Activated naive CD4-positive, alpha-beta T cell treated with anti-CD3 and anti-CD28 coated beads, Interleukin-2, amount 50 U/mL, for 72 hours (primary cell): ENCODE results near the gene C19orf18. TPM values are rescaled to one million over a fixed set of nuclear protein-coding genes. Genes with fewer than 3 reads are reported as not detected.
A peak's percentile ranks its signal among the peaks of the same experiment; 100 is the strongest.
"Not testable (repeated sequence)": the region's sequence is repeated elsewhere in the genome, so short reads cannot be mapped to it uniquely, and the experiment has no call there.

ENCODE experiments used
- ATAC-seq, 2 donors: fragments of 150-1000 bp; cut with Tn5 transposase; 2 replicates each; pipeline ENCODE4 v1.10.0; 2021; ENCODE audit warnings: mild to moderate bottlenecking in 2 of 2, moderate library complexity in 2 of 2
- DNase-seq, 2 donors: peaks; one replicate each; pipeline ENCODE4 v3.0.0; 2021 to 2022; ENCODE audit warnings: low spot score in 2 of 2
- H3K27ac Mint-ChIP-seq, 2 donors: one replicate each; pipeline ENCODE4 v1.8.0; 2022; ENCODE audit warnings: mild to moderate bottlenecking in 2 of 2, mixed read lengths in 2 of 2
- H3K36me3 Mint-ChIP-seq, 2 donors: one replicate each; pipeline ENCODE4 v1.8.0; 2022; ENCODE audit warnings: mixed read lengths in 2 of 2
- H3K9me3 Mint-ChIP-seq, 2 donors: one replicate each; pipeline ENCODE4 v1.8.0; 2022; ENCODE audit warnings: mixed read lengths in 2 of 2
- total RNA-seq, 2 donors: library from RNA; stranded (reverse); gene quantifications; one replicate each; pipeline ENCODE4 v1.2.3, GENCODE V29; 2022

The C19orf18 gene
- under 1 TPM in 1 of 2 donors, not detected in 1; 0.56 TPM for total RNA-seq

DNA sequence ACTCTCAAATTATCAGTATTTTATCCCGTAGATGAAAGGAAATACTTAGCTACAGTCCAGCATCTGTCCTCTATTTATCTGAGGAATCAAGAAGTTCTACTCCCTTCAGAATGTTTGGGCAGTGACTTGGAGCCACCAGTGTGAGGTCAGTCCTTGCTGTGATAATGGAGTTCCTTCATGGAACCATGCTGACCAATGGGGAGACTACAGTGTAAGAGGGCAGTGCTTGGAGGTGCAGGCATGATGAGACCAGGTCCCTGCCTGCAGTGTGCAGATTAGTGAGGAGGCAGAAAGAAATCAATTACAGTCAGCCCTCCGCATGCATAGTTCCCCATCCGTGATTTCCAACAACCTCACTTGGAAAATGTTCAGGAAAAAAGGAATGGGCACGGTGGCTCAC is at the start of gene C19orf18:
Gene C19orf18 (minus strand): TSS at position 101 of the 400 bp plus-strand sequence. CDS start 102 bp downstream, outside the sequence.
- Mint-ChIP-seq H3K36me3 (peaks cover 83 to 88% of the 10 kb centered on the region in 2 donors), H3K27ac (no peak within 1 kb of the TSS), H3K9me3 (peaks cover 63% of the 10 kb centered on the region in 2 donors)
- no peak for ATAC-seq
- DNase-seq: no peak

DNA sequence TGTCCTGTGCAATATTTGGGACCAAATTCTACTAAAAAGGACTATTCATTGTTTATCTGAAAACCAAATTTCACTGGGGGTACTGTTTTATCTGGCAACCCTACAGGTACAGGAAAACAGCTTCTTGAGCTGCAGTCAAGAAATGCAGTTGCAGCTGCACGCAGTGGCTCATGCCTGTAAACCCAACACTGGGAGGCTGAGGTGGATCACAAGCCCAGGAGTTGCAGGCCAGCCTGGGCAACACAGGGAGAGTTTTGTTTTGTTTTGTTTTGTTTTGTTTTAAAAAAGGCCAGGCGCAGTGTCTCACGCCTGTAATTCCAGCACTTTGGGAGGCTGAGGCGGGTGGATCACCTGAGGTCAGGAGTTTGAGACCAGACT is 47.9 kb upstream of the C19orf18 start:
- Mint-ChIP-seq H3K27ac (no peak overlapping the region), H3K36me3 (peaks cover 28 to 30% of the 10 kb centered on the region in 2 donors), H3K9me3 (peaks cover 13 to 19% of the 10 kb centered on the region in 2 donors)
- DNase-seq: no peak
- ATAC-seq: peak in 1 of 2 donors; percentile 16

DNA sequence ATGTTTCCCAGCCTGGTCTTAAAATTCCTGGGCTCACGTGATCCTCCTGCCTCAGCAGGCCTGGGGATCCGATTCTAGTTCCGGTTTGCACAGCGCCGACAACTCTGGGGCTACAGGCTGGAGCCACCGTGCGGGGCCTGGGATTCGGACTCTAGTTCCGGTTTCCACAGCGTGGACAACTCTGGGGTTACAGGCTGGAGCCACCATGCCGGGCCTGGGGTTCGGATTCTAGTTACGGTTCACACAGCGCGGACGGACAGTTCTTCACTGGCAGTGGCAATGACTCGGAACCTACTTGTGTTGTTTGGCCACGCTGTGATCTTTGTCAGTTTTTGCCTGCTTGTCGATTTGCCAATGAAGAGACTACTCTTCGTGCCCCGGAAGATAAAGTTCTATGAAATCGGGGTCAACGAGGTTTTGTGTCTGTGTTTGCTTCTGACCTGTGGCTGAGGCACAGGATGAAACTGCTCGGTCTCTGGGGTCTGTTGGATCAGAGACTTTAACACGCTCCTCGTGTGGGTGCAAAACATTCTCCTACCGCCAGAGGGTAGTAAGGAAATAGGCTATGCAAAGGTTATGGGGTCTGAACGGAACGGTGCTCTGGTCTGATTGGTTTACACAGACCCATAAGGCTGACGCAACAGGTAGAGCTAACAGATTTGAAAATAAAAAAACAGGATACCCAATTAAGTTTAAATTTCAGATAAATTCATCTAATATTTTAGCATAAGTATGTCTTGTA is 47.4 kb upstream of the C19orf18 start:
- peak in 1 of 2 donors; percentile 35 for DNase-seq
- Mint-ChIP-seq H3K27ac (no peak overlapping the region), H3K9me3 (peaks cover 15 to 19% of the 10 kb centered on the region in 2 donors), H3K36me3 (peaks cover 26 to 28% of the 10 kb centered on the region in 2 donors)
- ATAC-seq: peak; percentile 78 to 93

DNA sequence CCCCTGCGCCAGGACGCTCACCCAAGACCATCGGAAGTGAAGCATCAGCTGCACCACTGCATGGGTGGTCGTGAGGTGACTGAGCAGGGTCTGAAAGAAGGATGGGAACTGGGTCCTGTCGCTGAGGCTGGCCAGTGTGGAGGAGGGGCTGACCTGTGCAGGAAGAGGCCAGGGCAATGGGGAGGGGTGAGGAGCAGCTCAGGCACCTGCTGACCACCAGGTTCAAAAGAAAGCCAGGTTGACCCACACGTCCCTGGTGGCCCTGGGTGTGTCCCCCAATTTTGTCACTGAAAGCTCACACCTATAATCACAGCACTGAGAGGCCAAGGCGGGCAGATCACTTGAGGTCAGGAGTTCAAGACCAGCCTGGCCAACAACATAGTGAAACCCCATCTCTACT is 45.8 kb upstream of the C19orf18 start:
- H3K27ac Mint-ChIP-seq: no peak overlapping the region
- DNase-seq: no peak
- peaks cover 16 to 25% of the 10 kb centered on the region in 2 donors for H3K9me3 Mint-ChIP-seq
- peaks cover 30 to 34% of the 10 kb centered on the region in 2 donors for H3K36me3 Mint-ChIP-seq
- no peak for ATAC-seq

DNA sequence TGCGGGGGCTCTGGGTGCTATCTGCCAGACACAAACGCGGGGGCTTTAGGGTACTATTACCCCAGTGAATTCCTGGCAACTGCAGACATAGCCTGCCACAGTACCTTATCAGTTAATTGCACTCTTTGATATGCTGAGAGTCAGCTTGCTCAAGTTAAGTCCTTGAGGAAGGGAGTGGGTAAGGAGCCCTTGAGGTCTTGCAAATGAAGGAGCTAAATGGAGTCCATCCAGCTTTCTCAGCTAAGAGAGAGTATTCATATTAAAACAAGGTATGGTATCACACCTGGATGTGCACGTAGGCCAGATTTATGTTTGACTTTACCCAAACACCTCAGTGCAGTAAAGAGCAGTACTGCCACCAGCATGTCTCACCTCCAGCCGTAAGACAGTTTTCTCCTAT is 39.8 kb upstream of the C19orf18 start:
- ATAC-seq: no peak
- H3K27ac Mint-ChIP-seq: no peak overlapping the region
- no peak for DNase-seq
- H3K9me3 Mint-ChIP-seq: peaks cover 30 to 31% of the 10 kb centered on the region in 2 donors
- peaks cover 44 to 49% of the 10 kb centered on the region in 2 donors for H3K36me3 Mint-ChIP-seq

DNA sequence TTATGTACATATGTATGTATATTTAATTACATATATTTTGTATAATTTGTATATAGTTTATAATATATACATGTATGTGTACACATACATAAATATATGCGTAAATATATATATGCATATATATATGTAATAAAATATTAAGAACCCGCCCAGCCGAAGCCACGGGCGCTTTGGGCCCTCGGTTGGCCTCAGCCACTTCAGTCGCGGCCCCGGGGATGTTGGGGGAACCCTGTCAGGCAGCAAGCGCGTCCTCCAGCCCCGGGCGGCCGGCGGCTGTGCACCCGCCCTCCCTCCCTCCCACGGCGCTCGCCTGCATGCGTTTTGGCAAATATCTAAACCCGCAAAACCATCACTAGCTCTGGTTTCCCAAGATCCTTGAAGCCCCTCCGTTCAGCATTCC is 36.2 kb upstream of the C19orf18 start:
- DNase-seq (no peak), ATAC-seq (no peak)
- peaks cover 42 to 47% of the 10 kb centered on the region in 2 donors for H3K9me3 Mint-ChIP-seq
- H3K27ac Mint-ChIP-seq: peak overlapping the region in 1 of 2 donors; percentile 94
- H3K36me3 Mint-ChIP-seq: peaks cover 64 to 67% of the 10 kb centered on the region in 2 donors

DNA sequence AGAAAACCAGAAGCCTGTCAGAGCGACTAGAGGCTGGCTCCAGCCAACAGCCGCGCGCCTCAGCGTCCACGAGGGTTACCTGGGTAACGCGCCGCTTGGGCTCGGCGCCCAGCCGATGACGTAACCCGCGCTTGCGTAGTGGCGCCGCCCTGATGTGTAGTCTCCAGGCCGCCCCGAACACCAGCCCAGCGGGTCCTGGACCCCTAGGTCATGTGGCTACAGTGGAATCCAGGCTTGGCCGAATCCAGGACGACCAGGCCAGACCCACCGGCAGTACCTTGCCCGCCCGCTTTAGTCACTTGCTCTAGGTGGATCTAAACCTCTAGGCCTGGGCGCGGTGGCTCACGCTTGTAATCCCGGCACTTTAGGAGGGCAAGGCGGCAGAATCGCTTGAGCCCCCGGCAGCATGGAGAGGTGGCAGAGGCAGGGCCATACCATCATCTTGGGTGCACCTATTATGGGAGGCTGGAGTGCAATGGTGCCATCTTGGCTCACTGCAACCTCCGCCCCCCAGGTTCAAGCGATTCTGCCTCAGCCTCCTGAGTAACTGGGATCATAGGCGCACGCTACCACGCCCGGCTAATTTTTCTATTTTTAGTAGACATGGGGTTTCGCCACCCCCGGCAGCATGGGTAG is 35.5 kb upstream of the C19orf18 start:
- Mint-ChIP-seq H3K27ac (peak overlapping the region in 1 of 2 donors; percentile 44), H3K9me3 (peaks cover 48% of the 10 kb centered on the region in 2 donors), H3K36me3 (peaks cover 71 to 74% of the 10 kb centered on the region in 2 donors)
- peak; percentile 60 to 65 for DNase-seq
- peak; percentile 94 to 97 for ATAC-seq

DNA sequence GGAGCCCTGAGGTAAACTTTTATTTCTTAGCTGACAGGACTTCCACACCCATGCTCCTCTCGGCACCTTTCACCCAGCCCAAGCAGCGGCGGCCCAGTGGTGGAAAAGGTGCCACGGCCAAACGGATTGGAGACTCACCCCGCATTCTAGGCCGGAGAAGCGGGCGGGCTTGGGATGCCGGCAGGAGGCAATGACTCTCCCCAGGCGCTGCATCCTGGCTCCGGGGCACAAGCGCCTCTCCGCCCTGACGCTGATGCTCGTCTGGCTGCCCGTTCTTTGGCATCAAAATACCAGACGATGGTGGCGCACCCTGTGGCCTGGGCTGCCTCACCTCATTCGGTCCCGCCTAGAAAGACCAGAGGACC is 34.9 kb upstream of the C19orf18 start:
- peaks cover 71 to 79% of the 10 kb centered on the region in 2 donors for H3K36me3 Mint-ChIP-seq
- peaks cover 53% of the 10 kb centered on the region in 2 donors for H3K9me3 Mint-ChIP-seq
- ATAC-seq: peak in 1 of 2 donors; percentile 17
- no peak for DNase-seq
- no peak overlapping the region for H3K27ac Mint-ChIP-seq

DNA sequence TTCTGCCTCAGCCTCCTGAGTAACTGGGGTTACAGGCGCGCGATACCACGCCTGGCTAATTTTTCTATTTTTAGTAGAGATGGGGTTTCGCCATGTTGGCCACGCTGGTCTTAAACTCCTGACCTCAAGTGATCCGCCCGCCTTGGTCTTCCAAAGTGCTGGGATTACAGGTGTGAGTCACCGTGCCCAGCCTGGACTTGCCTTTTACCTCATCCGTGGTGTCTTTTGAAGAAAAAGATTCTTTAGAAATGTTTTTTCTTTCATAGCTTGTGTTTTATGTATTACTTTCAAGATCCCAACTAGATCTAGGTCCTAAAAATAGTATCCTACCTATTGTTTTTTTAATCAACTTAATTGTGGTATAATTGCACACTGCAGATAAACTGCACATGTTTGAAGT is 34.5 kb upstream of the C19orf18 start:
- H3K36me3 Mint-ChIP-seq: peaks cover 71 to 82% of the 10 kb centered on the region in 2 donors
- DNase-seq, ATAC-seq, H3K27ac Mint-ChIP-seq: not testable (repeated sequence)
- peaks cover 56% of the 10 kb centered on the region in 2 donors for H3K9me3 Mint-ChIP-seq

DNA sequence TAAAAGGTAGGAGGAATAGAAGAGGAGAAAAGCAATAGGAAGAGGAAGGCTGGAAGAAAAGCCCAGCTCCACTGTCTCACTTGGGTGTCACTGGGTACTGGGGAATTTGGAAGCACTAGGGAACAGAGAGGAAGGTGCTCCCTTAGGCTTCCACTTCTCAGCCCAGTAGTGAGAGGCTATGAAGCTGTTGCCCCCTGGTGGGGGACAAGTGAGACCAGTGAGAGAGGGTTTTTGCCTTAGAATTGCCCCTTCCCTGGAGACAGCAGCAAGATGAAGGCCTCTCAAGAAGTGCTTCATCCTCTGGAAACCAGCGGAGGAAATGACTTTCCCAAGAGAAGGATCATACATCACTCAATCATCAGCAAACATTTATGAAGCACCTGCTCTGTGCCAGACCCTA is 33.0 kb upstream of the C19orf18 start:
- Mint-ChIP-seq H3K9me3 (peaks cover 47 to 49% of the 10 kb centered on the region in 2 donors), H3K27ac (no peak overlapping the region), H3K36me3 (peaks cover 67 to 78% of the 10 kb centered on the region in 2 donors)
- ATAC-seq (no peak), DNase-seq (no peak)

DNA sequence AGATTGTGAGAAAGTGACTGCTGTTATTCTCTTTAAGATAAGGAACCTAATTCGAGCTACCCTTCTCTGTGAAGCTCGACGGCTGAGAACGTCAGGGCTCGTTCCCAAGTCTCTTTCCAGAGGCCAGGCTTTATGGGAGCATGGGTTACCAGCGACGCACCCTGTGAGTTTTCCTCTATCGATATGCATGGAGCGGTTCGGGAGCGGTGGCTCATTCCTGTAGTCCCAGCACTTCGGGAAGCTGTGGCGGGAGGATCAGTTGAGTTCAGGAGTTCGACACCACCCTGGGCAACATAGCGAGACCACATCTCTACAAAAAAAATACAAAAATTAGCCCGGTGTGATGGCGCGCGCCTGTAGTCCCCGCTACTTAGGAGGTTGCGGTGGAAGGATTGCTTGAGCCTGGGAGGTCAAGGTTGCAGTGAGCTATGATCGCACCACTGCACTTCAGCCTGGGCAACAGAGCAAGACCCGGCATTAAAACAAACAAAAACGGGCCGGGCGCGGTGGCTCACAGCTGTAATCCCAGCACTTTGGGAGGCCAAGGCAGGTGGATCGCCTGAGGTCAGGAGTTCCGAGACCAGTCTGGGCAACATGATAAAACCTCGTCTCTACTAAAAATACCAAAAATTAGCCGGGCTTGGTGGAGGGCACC is 29.0 kb upstream of the C19orf18 start:
- Mint-ChIP-seq H3K9me3 (peaks cover 49 to 54% of the 10 kb centered on the region in 2 donors), H3K27ac (peak overlapping the region; percentile 77 to 96), H3K36me3 (peaks cover 81 to 90% of the 10 kb centered on the region in 2 donors)
- ATAC-seq (no peak), DNase-seq (no peak)

DNA sequence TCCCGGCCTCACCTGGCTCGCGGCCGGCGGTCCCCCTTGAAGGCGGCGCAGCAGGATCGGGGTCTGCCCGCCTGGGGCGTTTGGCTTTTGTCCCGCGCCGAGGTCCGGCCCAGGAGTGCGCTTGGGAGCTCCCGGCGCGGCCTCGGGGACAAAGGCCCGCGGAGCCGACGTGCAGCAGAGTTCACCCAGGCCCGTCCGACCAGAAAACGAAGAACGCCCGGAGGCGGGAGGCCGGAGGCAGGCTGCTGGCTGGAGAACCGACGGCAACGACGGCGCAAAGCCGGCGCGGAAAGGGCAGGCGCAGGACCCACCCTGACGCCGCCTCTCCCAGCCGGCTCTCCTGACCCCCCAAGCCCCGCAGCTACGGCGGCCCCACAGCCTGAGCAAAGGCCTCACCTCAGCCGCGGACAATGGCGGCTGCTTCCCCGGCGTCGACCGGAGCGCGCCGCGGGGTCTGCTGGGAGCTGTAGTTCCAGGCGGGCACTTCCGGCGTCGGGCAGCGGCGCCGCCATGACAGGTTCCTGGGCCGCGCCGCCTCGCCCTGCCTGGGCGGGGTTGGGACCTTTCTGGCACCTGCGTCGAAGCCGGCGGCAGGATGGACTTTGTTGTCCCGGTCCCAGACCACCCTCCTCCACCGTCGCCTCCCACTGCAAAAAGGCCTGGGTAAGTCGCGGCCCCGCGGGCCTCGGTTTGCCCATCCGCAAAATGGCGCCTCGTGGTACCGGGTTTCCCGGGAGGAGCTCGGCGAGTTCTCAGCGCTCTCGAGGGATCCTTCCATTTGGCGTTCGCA is 28.2 kb upstream of the C19orf18 start, which contains the start of gene ZNF606:
Gene ZNF606 (minus strand): TSS at position 437 of the 790 bp plus-strand sequence. CDS start 1,501 bp downstream, outside the sequence.
- ATAC-seq (peak; percentile 98 to 99), DNase-seq (peak; percentile 81 to 86)
- peaks cover 42 to 49% of the 10 kb centered on the region in 2 donors for H3K9me3 Mint-ChIP-seq
- peaks cover 82 to 93% of the 10 kb centered on the region in 2 donors for H3K36me3 Mint-ChIP-seq
- peak within 1 kb of the TSS; percentile 77 to 96 for H3K27ac Mint-ChIP-seq

DNA sequence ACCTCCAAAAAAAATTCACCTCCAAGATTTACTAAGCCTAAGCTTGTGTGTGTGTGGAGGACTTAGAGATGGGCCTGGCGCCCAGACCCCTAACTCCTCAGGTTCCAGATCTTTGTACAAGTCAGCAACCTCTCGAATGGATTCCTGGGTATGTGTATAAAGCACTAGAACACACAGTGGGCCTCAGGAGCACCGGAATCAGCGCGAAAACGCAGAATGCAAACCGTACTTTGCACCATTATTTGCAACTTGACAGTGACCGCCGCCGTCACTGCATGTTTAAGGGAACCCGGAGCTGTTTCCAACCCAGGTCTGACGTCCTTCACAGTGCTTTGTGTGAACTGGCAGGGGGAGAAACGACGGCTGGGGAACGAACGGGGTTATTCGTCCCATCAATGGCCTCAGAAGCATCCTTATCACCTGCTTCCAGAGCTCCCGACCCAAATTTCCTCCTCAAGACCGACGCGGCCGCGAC is 27.6 kb upstream of the C19orf18 start:
- Mint-ChIP-seq H3K9me3 (peaks cover 37 to 43% of the 10 kb centered on the region in 2 donors), H3K27ac (peak overlapping the region; percentile 60 to 96), H3K36me3 (peaks cover 82 to 92% of the 10 kb centered on the region in 2 donors)
- ATAC-seq: peak in 1 of 2 donors; percentile 21
- DNase-seq: no peak

DNA sequence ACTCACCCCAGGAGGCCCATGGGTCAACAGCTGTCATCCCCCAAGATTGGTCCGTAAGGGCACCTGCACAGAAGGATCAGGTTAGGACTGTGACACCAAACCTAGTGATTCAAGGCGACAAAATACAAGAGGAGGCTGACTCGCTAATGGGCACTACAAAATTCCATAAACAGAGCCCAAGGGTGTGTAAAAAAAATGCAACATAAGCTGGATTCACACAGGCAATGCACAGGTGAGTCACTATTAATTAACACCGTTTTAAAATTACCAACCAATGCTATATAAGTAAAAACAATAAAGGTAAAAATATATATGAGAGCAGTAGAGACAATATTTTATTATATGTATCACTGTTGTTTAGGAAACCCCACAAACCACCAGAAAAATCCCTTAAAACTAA is 26.3 kb upstream of the C19orf18 start:
- H3K36me3 Mint-ChIP-seq: peaks cover 83 to 89% of the 10 kb centered on the region in 2 donors
- H3K9me3 Mint-ChIP-seq: peaks cover 35 to 44% of the 10 kb centered on the region in 2 donors
- DNase-seq (no peak), ATAC-seq (no peak)
- H3K27ac Mint-ChIP-seq: no peak overlapping the region

DNA sequence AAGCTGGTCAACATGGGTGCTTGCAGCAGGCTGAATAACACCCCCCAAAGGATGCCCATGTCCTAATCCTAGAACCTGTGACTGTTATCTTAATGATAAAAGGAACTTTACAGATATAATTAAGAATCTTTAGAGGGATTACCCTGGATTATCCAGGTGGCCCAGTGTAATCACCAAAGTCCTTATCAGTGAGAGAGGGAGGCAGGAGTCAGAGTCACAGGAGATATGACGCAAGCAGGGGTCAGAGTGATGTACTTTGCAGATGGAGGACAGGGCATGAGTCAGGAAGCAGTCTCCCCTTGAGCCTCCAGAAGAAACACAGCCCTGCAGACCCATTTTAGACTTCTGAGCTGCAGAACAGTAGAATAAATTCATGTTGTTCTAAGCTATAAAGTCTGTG is 18.5 kb upstream of the C19orf18 start:
- Mint-ChIP-seq H3K27ac (no peak overlapping the region), H3K36me3 (peaks cover 84 to 85% of the 10 kb centered on the region in 2 donors), H3K9me3 (peaks cover 50% of the 10 kb centered on the region in 2 donors)
- ATAC-seq: no peak
- no peak for DNase-seq
